ACC112 (cell line): Measurements from ENCODE around the gene FH.

Experiments
- H2AFZ ChIP-seq: fragments of 200-600 bp; sonication (generic); one replicate; pipeline ENCODE4 v1.6.0; 2017; ENCODE audit warnings: antibody characterized with exemption, low read length; ENCODE audit not compliant: unreplicated experiment
- H3K27ac ChIP-seq: fragments of 200-600 bp; sonication (generic); 2 replicates; pipeline ENCODE4 v1.5.1; 2014; ENCODE audit warnings: low read depth, mild to moderate bottlenecking, antibody characterized with exemption, low read length, moderate library complexity
- H3K27me3 ChIP-seq: fragments of 200-600 bp; sonication (generic); 2 replicates; pipeline ENCODE4 v1.6.1; 2014; ENCODE audit warnings: mild to moderate bottlenecking, antibody characterized with exemption, low read length, moderate library complexity, mixed read lengths; ENCODE audit not compliant: insufficient read depth
- H3K36me3 ChIP-seq: fragments of 200-600 bp; sonication (generic); 2 replicates; pipeline ENCODE4 v1.6.1; 2016; ENCODE audit warnings: mild to moderate bottlenecking, antibody characterized with exemption, low read length, moderate library complexity, mixed read lengths; ENCODE audit not compliant: insufficient read depth
- H3K4me1 ChIP-seq: fragments of 200-600 bp; sonication (generic); one replicate; pipeline ENCODE4 v1.6.1; 2016; ENCODE audit warnings: low read length, mixed read lengths; ENCODE audit not compliant: insufficient read depth, unreplicated experiment, control insufficient read depth
- H3K4me3 ChIP-seq: fragments of 200-600 bp; sonication (generic); 2 replicates; pipeline ENCODE4 v1.5.1; 2014; ENCODE audit warnings: mild to moderate bottlenecking, low read depth, low read length
- H3K79me2 ChIP-seq: fragments of 200-600 bp; sonication (generic); one replicate; pipeline ENCODE4 v1.6.0; 2016; ENCODE audit warnings: low read length; ENCODE audit not compliant: control insufficient read depth, unreplicated experiment, insufficient read depth

FH gene

GRCh38 chr1:241519308-241520079 lies at the start of gene FH:
Gene FH (minus strand): TSS chr1:241519755. CDS start chr1:241519722, 33 bp downstream.
- Histone ChIP-seq H3K79me2 (peaks cover 43% of the 10 kb centered on the region), H3K27ac (peak within 1 kb of the TSS; percentile 57), H2AFZ (peak within 1 kb of the TSS; percentile 96), H3K27me3 (0 out of 2 replicates have a peak, but pooled peaks cover 5% of the 10 kb centered on the region), H3K36me3 (peaks cover 5% of the 10 kb centered on the region), H3K4me3 (peak within 1 kb of the TSS; percentile 97), H3K4me1 (peaks cover 10% of the 10 kb centered on the region)

- no peak overlapping the region for H3K27ac ChIP-seq
Observed at GRCh38 chr1:241560849-241561187, 41.3 kb upstream of the FH start.

GRCh38 chr1:241560146-241560848 lies 40.7 kb upstream of the FH start:
- H3K27me3 ChIP-seq = no peaks in the 10 kb centered on the region
- no peaks in the 10 kb centered on the region for H3K36me3 ChIP-seq
- H2AFZ ChIP-seq = no peak overlapping the region
- H3K27ac ChIP-seq = no peak overlapping the region
- H3K4me3 ChIP-seq = no peak overlapping the region
- H3K4me1 ChIP-seq = no peaks in the 10 kb centered on the region
- H3K79me2 ChIP-seq = no peaks in the 10 kb centered on the region

More at GRCh38 chr1:241560849-241561187, 41.3 kb upstream of the FH start:
- no peaks in the 10 kb centered on the region for H3K27me3 ChIP-seq
- no peak overlapping the region for H2AFZ ChIP-seq
- no peaks in the 10 kb centered on the region for H3K36me3 ChIP-seq
- no peak overlapping the region for H3K4me3 ChIP-seq
- no peaks in the 10 kb centered on the region for H3K79me2 ChIP-seq
- no peaks in the 10 kb centered on the region for H3K4me1 ChIP-seq

GRCh38 chr1:241557551-241558193 lies 38.1 kb upstream of the FH start:
- no peaks in the 10 kb centered on the region for H3K4me1 ChIP-seq
- no peaks in the 10 kb centered on the region for H3K27me3 ChIP-seq
- H2AFZ ChIP-seq = no peak overlapping the region
- H3K4me3 ChIP-seq = no peak overlapping the region
- H3K79me2 ChIP-seq = no peaks in the 10 kb centered on the region
- H3K36me3 ChIP-seq = no peaks in the 10 kb centered on the region
- H3K27ac ChIP-seq = no peak overlapping the region

- Histone ChIP-seq H3K36me3 (no peaks in the 10 kb centered on the region), H3K4me3 (no peak overlapping the region), H3K27me3 (no peaks in the 10 kb centered on the region; the same call in 1 of the 2 replicates), H3K79me2 (no peaks in the 10 kb centered on the region), H2AFZ (no peak overlapping the region), H3K4me1 (no peaks in the 10 kb centered on the region), H3K27ac (no peak overlapping the region)
Observed at GRCh38 chr1:241557031-241557430, 37.5 kb upstream of the FH start.

- H3K4me1 ChIP-seq = no peaks in the 10 kb centered on the region
- no peaks in the 10 kb centered on the region for H3K36me3 ChIP-seq
- H3K27me3 ChIP-seq = no peaks in the 10 kb centered on the region; the same call in 1 of the 2 replicates
- H3K79me2 ChIP-seq = no peaks in the 10 kb centered on the region
- no peak overlapping the region for H2AFZ ChIP-seq
- no peak overlapping the region for H3K27ac ChIP-seq
- no peak overlapping the region for H3K4me3 ChIP-seq
Observed at GRCh38 chr1:241555526-241555925, 36.0 kb upstream of the FH start.

- Histone ChIP-seq H3K27ac (no peak overlapping the region), H3K4me3 (no peak overlapping the region), H2AFZ (no peak overlapping the region), H3K27me3 (no peaks in the 10 kb centered on the region; the same call in 1 of the 2 replicates), H3K79me2 (no peaks in the 10 kb centered on the region), H3K4me1 (no peaks in the 10 kb centered on the region), H3K36me3 (no peaks in the 10 kb centered on the region)
Observed at GRCh38 chr1:241553886-241554592, 34.5 kb upstream of the FH start.

- Histone ChIP-seq H3K79me2 (no peaks in the 10 kb centered on the region), H3K36me3 (no peaks in the 10 kb centered on the region), H3K27me3 (peaks cover 4% of the 10 kb centered on the region; the same call in 1 of the 2 replicates), H2AFZ (no peak overlapping the region), H3K4me3 (no peak overlapping the region), H3K4me1 (no peaks in the 10 kb centered on the region), H3K27ac (no peak overlapping the region)
Observed at GRCh38 chr1:241551759-241552638, 32.4 kb upstream of the FH start.

GRCh38 chr1:241550318-241550717 lies 30.8 kb upstream of the FH start:
- H3K27ac ChIP-seq = no peak overlapping the region
- H3K36me3 ChIP-seq = no peaks in the 10 kb centered on the region
- no peaks in the 10 kb centered on the region for H3K4me1 ChIP-seq

More at GRCh38 chr1:241550318-241550717, 30.8 kb upstream of the FH start:
- no peaks in the 10 kb centered on the region for H3K79me2 ChIP-seq
- peaks cover 14% of the 10 kb centered on the region; the same call in 1 of the 2 replicates for H3K27me3 ChIP-seq
- H2AFZ ChIP-seq = no peak overlapping the region
- no peak overlapping the region for H3K4me3 ChIP-seq
